DMS53 (cell line): ENCODE data around the gene NTRK2.

ENCODE experiments used
- DNase-seq: peaks from one replicate; lab custom pipeline; 2025; lab: John Stamatoyannopoulos, UW

NTRK2 gene

DNA sequence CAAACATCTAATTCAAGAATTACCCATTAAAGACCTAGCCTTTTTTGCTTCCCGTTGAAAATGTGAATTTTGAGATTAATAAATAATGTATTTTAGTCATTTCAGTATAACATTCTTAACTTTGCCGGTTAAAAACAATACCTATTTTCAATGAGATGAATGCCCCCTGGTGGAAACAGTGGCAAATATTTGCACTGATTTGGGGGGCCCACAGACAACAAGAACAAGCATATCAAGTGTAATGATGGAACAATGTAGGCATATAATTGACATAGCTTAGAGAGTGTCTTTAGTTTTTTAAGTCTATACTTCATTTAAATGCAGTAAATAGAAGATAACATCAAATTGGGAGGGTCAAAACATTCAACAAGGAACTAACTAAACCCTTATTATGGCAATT is 111.9 kb downstream of the NTRK2 start:
- peak; percentile 2 for DNase-seq

DNA sequence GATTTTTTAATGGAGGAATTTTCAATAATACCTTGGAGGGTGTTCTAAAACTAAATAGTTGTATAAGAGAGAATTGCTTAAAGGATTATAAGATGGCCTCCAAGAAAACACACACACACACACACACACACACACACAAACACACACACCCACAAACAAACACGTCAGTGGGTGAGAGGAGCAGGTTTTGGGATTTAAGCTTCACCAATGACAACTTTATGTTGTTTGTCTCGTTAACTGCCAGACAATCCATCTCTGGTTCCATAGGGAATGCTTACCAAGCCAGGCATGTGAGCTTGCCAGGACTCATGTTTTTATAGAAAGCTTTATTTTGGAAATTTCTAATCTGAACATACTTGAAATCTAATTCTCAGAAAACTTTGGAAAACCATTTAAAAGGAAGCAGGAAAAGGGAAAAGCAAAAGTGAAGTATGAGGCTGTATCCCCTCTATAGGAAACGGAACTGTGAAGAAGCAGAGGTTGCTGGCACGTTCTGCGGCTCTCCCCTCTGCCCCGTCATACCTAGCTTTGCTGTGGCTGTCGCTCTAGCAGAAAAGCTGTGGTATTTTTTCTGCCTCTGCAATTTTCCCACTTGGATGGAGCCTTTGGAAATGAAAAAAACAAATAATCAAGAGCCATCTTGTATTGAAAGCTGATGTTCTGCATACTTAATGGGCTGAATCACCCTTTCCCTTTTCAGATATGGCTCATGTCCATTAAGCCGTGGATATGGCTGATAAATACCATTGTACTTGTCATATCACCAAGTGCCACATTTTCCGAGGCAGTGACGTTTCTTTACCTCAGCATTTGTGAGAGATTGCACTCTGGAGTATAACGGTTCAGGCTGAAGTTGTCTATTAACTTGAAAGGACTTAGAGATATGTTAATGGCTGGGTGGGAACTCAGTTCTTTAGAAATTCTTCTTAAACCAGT is 112.7 kb downstream of the NTRK2 start:
- no peak for DNase-seq

DNA sequence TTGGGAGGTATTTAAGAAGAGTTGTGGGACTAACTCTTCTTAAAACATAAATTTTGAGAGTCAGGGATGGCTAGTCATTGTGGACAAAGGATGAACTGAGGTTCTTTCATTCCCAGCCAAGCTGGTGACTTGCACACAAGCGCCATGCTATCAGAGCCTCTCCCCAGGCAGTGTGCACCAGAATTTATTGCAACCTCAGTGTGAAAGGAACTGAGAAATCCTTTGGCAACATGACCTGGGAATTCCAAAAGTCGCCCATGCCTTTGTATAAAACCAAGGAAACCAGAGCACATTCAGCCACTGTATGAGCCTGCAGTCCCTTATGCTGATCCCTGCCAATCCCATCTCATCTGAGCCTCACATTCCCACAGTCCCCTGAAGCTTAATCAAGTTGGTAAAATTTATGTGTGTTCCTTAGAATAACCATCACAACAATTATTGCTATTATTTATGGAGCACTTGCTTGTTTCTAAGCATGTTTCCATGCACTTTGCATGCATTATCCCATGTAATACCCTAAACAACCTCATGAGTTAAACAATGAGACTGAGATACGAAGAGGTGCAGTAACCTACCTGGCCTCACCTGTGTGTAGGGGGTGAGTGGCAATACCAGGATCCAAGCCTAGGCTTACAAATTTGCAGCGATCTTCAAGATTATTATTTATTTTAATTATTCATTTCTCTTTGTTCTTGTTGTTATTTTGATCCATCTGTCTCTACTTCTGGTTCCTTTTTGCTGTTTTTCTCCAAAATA is 116.4 kb downstream of the NTRK2 start:
- no peak for DNase-seq

DNA sequence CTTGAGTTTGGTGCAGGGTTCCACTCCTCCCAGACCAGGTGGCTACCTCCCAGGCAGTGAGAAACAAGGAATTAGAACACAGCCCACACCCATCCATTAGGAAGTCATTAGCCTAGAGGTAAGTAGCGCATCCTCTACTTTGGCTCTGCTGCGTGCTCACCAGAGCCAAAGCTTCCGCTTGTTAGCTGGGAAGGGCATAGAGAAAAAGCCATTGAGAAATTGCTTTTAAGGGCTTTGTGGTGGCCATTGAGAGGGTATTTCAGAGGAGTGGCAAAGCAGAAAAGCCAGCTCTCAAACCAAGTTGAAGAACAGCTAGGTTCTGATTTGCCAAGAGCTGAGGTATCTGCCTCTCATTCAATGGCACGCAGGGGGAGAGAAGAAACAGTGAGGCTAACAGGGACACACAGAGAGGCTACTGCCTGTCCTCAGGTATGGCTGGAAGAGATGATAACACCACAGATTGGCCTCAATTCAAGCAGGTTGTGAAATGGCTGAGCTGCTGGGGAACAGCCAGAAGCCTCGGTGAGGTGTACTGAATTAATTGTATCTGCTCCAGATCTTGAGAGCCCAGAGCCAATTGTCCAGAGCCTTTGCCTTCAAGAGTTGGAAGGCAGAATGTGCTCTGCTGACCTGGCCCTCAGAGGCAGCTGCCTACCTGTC is 119.4 kb downstream of the NTRK2 start:
- DNase-seq: no peak

DNA sequence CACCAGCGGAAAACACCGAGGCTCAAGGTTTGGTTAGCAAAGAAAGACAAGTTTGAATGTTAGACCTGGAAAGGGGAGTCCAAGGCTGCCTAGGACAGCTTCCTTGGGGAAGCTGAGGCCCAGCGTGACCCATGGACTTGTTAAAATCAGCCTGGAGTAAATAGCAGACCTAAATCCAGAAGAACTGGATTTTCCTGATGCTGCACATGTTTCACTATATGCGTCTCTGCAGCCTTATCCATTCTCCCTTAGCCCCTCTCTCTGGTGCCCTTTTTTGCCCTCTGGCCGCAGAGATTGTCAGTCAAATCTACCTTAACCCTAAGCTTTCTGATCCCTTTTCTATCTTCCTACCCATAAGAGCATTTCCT is 119.9 kb downstream of the NTRK2 start:
- no peak for DNase-seq

DNA sequence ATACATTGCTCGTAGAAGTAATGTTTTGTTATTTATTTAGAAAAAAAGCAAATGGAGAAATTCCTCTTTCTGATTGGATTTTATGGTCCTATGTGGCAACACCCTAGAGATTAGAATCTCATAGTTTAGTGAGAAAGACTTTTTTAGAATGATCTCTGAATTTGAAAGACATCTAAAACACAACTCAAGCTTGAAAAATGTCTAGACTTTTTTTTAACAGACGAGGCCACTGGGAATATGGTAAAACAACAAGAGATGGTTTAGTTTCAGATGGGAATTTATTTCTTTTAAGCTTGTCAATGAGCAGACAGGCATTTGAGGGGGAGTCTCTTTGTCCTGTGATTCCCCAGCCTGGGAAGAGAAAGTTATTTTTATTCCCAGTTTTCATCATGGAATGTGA is 122.1 kb downstream of the NTRK2 start:
- DNase-seq: no peak

DNA sequence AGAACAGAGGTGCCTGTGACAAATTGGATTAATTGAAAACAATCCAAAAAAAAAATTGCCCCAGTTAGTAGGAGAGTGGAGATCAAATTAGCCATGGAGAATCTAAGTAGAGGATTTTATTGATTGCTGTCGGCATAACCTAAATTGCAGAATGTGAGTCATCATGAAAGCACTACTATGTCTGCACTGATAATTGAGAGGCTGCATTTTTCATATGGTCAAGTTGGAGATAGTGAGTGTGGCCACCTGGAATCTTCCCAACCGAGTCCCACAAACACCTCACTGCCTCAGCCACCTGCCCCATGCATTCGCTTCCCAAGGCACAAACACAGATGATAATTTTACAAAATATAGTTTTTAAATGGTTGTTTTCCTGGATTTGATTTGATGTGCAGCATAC is 123.7 kb downstream of the NTRK2 start:
- no peak for DNase-seq

DNA sequence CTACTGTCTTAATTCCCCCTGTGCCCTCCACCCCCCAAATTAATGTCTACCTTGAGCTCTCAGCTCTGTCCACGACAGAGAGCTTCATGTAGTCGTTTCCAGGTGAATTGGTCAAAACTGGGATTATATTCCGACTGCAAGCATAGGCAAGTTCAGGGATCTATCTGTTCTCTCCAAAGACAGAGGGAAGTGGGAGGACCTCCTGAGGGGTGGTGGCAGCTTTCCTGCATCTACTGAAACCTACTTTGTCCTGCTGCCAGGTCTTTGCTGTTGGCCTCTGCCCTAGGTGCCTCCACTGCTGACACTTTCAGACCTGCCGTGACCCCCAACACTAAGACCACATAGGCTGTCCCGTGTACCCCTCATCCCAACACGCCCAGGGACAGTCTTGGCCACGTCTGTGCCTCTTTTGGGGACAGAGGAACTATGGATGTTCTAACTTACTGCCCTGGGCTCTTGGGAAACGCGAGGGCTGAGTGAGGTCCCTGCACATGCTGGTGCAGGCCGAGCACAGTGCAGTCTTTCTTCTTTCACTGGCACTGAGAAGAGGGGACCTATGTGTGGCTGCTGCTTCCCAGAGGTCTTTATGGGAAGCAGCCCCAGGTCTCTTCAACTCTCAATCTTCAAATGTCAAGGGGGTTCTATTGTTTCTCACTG is 125.6 kb downstream of the NTRK2 start:
- no peak for DNase-seq

DNA sequence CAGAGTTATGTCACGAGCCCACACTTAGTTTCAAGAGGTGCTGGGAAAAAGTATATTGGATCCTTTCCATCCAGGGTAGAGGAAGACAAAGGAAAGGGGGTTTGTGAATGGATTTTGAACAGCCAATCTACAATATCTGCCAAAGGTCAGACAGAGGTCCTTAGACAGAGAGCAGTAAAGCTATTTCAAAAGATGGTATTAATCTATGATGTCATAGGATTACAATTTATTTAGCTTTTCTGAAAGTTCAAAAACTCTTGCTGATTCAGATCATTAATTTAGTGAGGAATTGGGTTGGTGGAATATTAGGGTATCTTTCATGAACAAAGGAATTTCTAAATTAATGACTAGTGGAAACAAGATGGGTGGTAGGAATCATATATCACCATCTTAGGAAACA is 126.9 kb downstream of the NTRK2 start:
- no peak for DNase-seq

DNA sequence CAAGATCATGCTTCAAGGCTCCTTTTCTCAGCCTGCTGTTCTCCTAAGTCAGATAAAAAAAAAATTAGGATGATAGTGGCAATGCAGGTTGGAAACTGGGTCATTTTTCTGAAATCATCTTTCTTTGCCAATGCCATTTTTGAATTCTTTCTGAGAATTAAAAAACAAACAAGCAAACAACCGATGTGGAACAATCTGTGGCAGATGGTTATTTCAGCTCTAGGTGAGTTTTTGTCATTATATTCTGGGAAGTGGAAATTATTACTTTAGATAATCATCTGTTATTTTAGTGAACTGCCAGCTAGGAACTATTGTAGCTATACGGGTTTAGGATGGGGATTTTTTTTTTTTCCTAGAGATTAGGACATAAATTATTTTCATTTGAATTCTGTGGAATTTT is 129.7 kb downstream of the NTRK2 start:
- no peak for DNase-seq

DNA sequence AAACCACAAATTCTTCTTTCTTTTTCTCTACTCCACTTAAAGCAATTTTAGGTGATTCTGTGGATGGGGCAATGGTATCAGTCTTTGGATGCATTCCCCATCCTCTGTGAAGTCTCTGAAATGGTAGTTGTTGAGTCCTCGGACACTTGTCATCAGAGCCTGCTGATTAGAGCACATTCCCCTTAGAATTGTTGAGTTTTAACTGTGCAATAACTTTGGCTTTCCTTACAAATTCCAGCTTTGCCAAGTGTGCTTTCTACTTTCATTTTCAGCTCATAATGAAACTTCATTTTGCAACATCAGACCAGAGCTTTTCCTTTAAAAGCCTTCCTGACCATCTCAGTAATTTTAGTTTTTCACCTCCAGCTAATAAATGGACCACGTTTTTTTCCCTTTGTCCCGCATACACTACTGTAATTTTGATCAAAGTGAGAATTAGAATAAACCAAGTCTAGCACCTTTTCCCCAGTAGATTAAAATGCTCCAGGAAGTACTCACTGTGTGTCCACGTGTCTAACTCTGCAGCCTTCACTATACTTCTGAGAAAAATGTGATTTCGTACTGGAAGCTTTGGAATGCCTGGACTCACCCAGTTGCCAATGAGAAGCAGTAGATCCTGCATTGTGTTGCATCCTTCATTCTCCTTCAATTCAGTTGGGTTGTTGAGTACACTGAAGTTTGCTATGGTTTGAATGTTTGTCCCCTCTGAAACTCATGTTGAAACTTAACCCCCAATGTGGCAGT is 135.6 kb downstream of the NTRK2 start:
- DNase-seq: no peak

DNA sequence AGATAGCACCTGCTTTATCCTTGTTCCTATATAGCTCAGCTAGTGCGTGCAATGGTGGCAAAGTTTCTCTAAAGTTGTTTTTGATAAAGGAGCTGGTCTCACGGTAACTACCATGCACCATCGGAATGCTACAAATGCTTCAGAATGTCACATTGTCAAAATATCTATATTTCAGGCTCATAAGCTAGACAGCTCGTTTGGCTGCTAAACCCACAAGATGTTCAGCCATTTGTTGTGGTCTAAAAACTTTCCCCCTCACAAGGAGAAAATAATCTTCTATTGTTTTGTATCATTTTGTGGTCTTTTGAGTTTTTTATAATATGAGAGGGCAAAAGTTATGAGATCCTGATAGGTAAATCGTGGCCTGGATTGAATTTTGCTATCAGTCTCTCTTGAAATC is 137.9 kb downstream of the NTRK2 start:
- DNase-seq: no peak

DNA sequence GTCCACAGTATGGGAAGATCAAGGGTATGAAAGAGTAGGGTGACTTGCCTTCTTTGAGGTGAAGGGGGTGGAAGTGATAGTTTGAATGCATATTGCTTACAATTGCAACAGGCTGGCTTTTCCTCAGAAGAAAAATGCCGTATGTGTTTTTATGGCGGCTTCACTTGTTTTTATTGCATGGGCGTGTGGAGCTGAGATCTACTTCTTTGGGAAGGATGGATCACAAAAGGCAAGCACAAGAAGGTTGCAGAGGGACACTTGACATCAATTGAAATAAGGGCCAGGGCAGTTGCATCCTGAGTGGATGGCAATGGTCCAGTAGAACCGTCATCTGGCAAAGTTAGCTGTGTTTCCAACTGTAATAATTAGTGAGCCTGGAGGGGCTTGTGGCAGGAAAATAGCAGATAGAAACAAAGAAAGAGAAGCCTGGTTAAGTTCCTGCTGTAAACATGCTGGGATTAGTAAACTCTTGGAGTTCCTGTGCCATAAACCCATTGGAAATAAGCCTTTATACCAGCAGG is 138.4 kb downstream of the NTRK2 start:
- DNase-seq: no peak

DNA sequence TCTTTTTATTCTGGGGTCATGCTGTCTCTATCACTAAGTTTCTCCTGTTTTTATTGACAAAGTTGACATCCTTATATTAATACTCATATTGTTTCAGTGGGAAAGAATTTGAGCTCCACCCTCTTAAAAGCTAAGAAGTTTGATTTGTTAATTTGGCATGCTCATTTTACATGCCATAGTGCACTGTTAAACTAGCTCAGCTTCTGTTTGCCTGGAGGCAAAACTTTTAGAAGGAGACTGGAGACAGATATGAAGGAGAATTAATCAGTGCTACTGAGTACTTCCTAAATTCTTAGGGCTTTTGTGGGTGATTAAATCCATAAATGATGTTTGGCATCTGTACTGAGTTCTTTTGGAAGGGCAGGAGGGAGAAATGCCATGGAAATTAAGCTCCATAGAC is 138.9 kb downstream of the NTRK2 start:
- DNase-seq: no peak

DNA sequence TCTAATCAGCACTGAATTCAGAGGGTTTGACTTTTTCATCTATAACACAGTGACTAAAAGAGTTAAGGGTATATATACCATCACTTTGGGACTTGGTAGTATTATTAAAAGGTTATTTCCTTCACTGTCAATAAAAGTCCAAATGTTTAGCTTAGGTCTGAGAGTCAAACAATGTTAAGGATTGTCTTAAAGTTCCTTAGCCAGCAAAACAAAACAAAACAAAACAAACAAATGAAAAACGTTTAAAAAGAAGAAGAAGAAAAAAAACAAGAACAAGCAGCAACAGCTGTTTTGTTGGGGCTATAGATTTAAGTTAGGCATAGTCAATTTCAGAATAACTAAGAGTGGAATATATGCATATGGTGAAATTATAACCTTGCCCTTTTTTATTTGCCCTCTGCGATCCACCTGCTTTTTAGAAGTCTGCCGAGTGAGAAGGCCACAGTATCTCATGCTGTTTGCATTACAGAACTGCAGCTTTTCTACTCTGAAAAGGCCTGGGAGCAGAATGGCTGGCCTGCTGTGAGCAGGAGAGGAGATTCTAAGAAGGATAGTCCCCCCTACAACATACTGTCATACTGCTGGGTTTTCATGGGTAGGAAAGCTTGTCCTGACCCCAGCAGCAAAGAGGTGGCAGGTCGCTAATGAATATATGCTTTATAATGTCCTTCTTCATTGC is 141.7 kb downstream of the NTRK2 start:
- no peak for DNase-seq

DNA sequence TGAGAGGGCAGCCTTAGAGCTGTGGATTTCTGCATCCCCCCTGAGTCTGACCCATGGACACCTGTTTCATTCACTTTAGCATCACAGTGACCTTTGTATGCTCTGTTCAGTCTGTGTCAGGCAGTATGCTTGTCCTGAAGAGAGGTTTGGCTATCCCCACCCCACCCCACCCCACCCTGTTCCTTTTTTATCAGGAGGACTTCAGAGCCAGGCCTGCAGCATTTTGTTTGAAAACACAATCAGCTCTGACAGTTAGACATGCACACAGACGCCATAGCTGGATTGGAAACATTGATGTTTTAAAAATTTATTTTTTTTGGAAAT is 142.2 kb downstream of the NTRK2 start:
- no peak for DNase-seq

DNA sequence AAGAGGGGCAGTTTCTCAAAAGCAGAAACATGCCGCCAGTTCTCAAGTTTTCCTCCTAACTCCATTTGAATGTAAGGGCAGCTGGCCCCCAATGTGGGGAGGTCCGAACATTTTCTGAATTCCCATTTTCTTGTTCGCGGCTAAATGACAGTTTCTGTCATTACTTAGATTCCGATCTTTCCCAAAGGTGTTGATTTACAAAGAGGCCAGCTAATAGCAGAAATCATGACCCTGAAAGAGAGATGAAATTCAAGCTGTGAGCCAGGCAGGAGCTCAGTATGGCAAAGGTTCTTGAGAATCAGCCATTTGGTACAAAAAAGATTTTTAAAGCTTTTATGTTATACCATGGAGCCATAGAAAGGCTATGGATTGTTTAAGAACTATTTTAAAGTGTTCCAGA is 142.8 kb downstream of the NTRK2 start:
- no peak for DNase-seq

DNA sequence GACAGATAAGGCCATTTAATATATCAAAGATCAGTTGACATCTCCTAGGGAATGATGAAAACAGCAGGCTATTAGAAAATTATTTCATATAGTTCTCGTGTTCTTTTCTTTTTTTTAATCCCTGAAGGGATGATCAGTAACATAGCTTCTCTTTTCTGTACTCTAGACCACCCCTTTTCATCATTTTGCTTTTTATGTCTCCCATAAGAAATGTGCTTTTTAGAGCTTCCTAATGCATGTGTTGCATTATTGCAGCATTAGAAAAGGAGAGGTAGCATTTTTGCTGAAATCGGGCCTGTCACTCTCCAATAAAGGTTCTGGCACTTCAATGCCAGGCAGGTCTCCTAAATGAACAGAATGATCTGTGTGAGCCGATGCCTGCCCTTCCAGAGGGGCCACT is 143.3 kb downstream of the NTRK2 start:
- no peak for DNase-seq

DNA sequence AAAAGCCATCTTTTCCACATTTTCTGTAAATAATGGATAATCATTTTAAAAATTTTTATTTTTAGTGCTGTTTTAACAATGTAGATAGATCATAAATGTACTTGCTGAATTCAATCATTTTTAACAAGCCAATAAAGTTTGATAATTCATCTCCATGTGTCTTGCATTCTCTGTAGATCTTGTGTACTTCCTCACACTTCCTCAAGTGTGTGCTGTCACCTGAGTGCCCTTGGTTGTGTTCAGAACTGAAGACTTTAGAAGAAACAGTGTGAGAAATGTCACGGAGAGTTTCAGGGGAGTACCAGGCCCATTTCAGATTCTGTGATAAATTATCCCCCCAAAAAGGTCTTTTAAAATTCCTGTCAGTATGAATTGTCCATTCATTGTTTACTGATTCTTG is 146.0 kb downstream of the NTRK2 start:
- no peak for DNase-seq

DNA sequence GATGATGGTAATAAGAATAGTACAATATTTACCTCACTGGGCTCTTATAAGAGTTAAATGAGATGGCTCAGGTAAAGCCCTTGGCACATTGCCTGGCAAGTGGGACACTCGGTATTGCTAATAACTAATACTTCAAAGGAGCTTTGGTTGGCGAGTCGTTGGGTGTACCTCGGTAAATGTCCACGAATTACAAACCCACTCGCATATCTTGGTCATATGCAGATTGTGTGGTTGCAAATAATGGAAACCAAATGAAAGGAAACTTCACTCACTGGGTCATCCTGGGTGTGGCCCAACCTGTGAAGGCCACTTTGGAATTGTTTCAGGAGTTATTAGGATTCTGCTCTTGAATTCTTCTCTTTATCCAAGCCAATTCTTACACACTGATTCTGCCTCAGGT is 147.5 kb downstream of the NTRK2 start:
- DNase-seq: no peak

DNA sequence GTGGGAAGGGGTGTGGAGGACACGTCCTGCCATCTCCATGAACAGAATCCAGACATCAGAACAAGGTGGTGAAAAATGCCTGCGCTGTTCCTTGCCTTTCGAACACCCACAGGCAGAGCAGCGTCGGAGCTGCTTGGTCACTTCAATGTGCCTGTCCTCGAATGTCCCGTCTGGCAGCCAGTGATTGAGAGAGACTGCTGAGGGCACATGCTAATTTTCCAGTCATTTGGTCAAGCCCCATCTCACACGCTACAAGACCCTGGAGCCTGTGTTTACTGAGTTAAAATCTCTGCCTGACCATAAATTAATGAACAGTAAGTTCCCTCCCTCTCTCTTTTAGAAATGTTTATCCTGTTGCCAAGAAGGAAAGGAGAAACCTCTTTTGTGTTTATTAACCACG is 149.3 kb downstream of the NTRK2 start:
- DNase-seq: no peak
